NCI-H82 treated with DMSO at 0.1 percent for 48 hours (cell line): ENCODE results near the gene CD300LB.

Experiments
- DNase-seq: peaks from one replicate; lab custom pipeline; 2025; ENCODE audit not compliant: unreplicated experiment; lab: John Stamatoyannopoulos, UW

Gene CD300LB

GRCh38 chr17:74550602-74551001 is 19.3 kb upstream of the CD300LB start:
- no peak for DNase-seq

DNA sequence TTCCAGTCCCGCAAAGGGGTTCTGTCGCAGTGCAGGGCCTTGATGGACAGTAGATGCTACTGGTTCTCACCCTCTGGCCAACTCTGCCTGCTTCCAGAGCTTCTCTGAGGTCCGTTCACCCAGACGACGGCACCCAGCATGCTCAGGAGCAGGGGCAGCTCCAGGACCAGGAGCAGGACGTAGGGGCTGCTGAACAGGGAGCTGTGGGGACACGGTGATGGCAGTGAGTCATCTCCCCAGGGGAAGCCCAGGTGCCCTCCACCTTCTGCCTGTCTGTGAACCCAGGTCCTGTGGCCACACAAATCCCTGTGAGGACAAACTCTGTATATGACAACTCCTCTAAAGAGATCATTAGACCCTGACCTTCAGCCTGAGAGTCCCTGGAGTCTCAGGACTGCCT is 18.1 kb upstream of the CD300LB start:
- DNase-seq, result no peak

DNA sequence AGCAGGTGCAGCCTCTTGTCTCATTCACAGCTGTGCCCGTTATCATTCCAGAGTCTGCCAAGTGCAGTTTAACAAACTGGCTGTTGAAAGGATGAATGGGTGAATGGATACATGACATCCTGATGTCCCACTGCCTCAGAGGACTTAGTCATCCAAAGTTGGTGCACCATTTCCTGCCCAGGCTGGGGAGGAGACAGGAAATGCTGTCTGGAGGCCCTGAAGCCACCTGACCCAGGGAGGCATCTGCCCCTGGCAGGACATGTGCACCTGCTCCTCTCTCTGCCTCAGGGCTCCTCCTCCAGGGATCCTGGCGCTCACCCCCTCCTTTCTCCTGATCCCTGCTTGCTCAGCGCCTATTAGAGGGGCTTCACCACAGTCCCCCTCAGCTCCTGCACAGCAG is 16.5 kb upstream of the CD300LB start:
- DNase-seq, result no peak

GRCh38 chr17:74547264-74547663 is 16.0 kb upstream of the CD300LB start:
- DNase-seq, result no peak

DNA sequence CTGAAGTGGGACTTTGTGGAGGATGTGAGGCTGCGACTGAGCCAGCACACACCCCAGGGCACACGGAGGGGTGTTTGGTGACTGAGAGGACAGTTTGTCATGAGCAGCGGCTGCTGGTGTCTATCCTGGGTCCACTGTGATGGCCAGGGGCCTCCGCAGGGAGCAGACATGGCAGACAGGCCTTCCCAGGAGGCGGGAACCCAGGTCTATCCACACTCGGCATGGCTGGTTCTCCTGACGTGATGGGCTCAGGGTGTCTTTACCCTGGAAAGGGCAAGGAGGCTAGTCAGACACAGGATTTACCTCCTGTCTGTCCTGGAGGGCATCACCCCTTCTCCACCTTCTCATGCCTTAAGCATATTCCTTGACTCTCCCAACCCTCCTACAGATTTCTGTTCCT is 15.3 kb upstream of the CD300LB start:
- DNase-seq, result no peak

- no peak for DNase-seq
These were observed 14.6 kb upstream of the CD300LB start, which contains the start of gene CD300C for GRCh38 chr17:74545843-74546230. CD300C (minus strand) TSS chr17:74546115; CDS start chr17:74545782, 333 bp downstream.

DNA sequence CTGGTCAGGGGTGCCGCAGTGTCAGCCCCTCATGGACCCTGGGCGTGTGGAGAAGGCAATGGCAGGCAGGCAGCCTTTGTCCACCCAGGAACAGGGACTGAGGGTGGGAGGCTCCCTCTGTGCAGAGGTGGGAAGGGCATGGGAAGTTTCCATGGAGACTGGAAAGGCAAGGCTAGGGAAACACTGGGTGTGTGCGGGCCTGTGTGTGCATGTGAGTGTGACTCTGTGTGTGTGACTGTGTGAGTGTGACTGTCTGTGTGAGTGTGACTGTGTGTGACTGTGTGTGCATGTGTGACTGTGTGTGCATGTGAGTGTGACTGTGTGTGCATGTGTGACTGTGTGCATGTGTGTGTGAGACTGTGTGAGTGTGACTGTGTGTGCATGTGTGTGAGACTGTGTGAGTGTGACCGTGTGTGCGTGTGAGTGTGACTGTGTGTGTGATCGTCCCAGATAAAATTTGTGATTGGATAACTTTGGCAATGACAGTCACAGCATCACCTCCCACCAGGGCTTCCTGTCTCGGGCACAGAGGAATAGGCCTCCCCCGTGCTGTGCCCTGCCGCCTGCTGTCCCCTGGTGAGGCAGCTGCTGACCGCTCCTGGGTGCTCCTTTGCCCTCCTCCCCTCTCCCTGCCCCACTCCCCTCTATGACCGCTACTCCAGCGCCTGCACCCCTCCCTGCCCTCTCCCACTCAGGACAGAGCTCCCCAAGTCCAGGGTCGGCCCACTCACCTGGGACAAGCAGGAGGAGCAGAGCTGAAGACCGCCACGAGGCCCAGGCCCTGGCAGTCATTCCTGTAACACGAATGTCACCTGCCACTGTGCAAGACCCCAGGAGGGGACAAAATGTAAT is 13.9 kb upstream of the CD300LB start:
- DNase-seq, result no peak

- no peak for DNase-seq
These were observed 12.9 kb upstream of the CD300LB start for GRCh38 chr17:74543891-74544760.

DNA sequence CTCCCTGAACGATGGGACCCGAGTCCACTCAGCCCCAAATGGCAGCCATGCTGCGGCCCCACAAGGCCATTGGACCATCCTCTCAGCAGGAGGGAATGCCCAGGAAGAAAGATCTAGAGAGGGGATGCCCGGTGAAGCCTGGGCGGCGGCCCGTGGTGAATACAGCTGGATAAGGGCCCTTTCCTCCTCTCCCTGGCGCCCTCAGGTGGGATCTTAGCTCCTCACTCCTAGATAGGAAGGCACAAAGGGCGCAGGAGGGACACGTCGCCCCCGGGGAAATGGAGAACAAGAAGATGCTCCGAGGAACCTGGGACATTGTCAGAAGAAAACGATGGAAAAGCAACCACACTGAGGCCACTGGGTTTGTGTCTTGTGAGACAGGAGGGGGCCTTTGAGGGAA is 12.1 kb upstream of the CD300LB start:
- DNase-seq, result no peak

DNA sequence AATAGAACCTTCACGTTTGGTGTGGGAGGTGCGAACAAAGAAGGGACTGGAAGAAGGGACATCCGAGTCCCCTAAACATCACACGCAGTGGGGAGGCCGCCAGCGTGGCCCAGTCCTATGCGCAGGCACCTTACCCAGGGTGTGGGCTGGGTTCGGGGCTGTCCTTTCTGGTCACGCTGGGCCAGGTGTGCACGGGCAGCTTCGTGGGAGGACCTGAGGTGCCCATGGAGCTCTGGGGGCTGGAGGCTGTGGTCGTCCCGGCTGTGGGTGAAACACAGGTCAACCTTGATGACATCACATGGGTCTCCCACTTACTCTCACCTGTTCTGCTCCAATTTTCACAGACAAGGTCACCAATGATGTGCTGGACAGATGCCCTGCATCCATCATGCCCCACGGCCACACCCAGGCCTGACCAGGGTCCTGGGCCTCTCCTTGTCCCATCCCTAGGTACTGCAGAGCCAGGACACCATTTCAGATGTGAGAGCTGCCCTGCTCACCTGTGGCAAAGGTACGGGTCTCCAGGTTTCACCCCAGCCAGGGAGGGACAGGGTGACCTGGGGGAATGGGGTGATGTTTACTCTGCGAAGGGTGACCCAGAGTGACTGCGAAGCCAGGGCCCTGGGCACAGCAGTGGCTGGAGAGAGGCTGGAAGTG is 11.6 kb upstream of the CD300LB start:
- DNase-seq, result no peak

DNA sequence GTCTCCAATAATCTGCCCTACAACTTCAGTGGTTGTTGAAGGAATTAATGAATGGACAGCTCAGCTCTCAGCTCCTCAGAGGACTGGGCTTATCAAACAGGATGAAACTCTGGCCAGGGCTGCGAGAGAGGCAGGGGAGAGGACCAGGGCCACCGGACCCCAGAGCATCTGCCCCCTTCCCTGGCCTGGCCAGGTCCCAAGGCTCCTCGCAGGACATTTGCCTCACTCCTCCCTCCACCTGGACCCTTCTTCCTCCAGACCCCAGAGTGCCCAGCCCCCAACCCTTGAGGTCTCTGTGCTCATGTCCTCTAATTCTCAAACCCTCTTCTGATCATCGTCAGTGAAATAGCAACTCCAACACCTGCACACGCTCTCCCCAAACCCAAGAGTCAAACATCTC is 10.9 kb upstream of the CD300LB start:
- no peak for DNase-seq

DNA sequence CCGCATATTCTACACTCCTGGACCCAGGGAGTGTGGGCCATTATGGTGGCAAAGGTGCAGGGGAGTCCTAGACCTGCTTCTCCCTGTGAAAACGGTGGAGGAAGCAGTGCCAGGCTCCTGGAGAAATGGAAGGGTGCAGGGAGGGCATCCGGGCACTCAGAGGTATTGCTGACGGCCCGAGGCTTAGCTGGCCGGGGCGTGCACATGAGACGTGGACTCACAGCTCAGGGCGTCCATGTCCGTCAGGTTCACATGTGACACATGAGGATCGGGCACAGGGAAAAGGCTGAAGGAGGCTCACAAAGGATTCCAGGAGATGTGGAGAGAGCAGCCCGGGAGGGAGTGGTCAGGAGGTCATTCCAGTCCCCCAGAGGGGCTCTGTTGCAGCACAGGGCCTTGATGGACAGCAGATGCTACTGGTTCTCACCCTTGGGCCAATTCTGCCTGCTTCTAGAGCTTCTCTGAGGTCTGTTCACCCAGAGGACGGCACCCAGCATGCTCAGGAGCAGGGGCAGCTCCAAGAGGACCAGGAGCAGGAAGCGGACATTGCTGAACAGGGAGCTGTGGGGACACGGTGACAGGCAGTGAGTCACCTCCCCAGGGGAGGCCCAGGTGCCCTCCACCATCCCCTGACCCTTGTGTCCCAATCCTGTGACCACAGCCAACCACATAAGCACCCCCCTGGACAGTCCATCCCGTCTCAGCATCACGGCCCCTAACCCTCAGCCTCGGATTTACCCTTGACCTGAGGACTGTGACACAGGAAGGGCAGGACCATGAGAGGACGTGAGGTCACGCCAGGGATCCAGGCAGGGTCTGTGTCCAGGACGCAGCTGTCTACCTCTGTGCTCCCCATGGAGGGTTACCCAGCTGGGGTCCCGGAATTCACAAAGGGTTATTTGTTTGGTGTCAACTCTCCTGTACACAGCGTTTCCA is 10.2 kb upstream of the CD300LB start:
- DNase-seq, result no peak

- no peak for DNase-seq
These were observed 8.1 kb upstream of the CD300LB start for GRCh38 chr17:74539281-74539820.

GRCh38 chr17:74536890-74537289 is 5.6 kb upstream of the CD300LB start:
- DNase-seq, result no peak

DNA sequence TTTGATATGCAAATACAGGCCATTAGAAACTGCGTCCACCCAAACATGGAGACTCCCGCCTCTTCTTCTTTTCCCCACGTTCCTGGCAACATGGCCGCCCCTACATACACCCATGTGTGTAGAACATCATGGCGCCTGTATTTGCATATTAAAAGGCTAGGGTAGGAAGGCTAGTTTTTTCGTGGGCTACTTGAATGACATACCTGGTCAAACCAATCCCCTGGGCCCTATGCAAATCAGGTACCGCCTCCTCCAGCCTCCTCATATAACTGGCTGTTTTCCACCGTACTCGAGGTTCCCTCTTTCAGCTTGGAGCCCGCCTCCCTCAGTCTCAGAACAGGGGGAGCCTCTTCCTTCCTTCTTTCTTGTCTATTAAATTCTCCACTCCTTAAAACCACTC is 840 bp upstream of the CD300LB start:
- no peak for DNase-seq

GRCh38 chr17:74530831-74531150 is 484 bp downstream of the CD300LB start:
- DNase-seq, result no peak

DNA sequence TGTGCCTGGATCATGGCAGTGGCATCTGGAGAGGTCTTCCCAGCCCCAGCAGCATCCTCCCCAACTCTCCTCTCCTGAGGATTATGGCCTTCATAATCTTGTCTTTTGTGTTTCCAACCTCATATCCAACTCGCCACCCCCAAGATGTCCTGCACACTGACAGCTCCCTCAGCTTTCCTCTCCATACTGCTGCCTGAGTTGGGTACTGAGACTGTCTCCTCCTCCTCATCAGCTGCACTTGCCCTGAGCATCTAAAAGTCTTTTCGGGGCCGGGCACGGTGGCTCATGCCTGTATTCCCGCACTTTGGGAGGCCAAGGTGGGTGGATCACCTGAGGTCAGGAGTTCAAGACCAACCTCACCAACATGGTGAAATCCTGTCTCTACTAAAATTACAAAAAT is 2.0 kb downstream of the CD300LB start:
- DNase-seq, result no peak

DNA sequence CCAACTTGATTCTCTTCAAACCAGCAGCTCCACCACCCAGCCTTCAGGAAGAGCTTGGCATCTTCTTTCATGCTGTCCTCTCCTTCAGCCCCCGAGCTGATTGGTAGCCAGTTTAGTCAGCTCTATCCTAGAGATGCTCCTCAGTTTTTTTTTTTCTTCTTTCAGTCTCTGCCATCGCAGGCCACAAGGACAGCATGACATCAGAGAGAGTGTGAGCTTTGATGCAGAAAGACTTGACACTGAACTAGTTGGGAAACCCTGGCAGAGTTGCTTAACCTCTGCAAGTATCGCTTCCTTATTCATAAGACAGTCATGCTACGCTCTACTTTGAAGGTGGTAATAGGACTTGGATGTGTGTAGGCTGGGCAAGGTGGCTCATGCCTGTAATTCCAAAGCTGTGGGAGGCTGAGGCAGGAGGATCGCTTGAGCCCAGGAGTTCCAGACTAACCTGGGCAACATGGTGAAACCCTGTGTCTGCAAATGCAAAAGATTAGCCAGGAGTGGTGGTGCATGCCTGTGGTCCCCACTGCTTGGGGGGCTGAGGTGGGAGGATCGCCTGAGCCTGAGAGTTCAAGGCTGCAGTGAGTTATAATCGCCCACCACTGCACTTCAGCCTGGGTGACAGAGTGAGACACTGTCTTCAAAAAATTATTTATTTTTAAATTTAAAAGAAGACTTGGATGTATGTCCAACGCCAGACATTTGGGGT is 2.6 kb downstream of the CD300LB start:
- no peak for DNase-seq

GRCh38 chr17:74527756-74528155 is 3.5 kb downstream of the CD300LB start:
- no peak for DNase-seq

- no peak for DNase-seq
These were observed 4.2 kb downstream of the CD300LB start for GRCh38 chr17:74527081-74527480.
